ENCODE data around the gene SLC25A21.

- TF ChIP-seq CTCF (IDR thresholded peaks at IDR 0.05) (no peak), EZH2 (IDR thresholded peaks at IDR 0.05) (no peak), EZH2phosphoT487 (IDR thresholded peaks at IDR 0.05) (no peak)
These were observed 423.7 kb downstream of the SLC25A21 start for GRCh38 chr14:36748610-36749213.
